ENCODE data around the gene COX10.
"Not testable (repeated sequence)": the region's sequence is repeated elsewhere in the genome, so short reads cannot be mapped to it uniquely, and the experiment has no call there.

COX10 gene

DNA sequence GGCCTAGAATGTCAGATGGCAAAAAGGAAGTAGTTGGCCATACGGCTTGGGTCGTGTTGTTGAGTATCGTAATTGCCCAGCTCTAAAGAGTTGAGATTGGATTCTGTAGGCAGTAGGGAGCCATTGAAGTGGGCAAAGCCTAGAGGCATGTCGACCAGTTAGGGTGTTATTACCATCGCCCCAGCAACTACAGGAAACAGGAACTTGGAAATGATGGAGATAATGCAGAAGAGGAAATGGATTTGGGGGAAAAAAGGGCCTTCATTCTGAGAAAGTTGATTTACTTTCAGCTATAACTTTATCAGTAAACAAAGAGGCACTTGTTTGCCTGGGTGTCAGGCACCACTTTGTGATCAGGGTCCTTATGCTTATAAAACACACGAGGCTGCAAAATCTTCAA lies 52.6 kb downstream of the COX10 start:
- DNase-seq (ENCODE audit: low read depth in 3 of 3, low spot score in 1 of 3), result no peak

DNA sequence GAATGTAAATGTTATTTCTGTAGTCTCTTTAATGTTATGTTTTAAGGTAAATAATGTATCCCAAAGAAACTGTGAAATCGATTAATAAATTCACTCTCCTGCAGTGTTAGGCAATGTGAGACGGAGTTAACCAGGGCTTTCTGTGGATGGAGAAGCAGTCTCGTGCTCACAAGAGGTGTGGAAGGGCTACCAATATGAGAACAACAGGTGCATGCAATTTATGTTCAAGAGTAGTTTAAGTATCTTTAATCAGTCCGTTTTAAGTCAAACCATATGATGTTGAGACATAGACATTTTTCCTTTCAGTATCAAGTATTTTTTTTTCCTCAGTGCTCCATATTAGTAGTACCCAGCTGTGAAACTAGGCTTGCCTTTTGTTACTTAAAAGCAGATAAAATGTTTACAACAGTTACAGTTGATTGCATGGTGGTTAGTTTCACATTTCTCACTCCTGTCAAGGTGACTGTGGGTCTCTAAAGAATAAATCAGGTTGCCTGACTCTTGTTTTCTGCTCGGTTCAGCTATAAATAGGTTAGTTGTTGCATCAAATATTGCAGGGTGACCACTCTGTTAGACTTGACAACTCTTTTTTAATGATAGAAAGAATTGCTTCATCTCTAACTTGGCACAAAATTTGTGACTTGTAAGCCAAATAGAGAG lies 54.4 kb downstream of the COX10 start:
- no peak for DNase-seq (ENCODE audit: low read depth in 3 of 3, low spot score in 1 of 3)

DNA sequence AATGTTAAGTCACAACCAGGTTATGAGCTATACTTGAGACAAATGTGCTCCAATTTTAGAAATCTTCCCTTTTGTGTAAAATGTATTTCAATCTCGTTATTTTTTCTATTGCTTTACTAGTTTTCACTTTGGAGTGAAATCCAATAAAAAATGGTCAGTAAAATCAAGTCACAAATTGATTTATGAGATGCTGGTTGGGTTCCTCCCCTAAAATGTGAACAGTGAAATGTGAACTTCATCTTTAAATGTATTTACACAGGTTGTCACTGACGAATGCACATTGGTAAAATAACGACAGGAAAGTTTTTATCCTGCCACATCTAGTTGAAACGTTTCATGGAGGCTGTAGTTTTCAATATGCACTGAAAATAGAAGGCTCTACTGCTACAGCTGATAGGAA lies 55.5 kb downstream of the COX10 start:
- no peak for DNase-seq (ENCODE audit: low read depth in 3 of 3, low spot score in 1 of 3)

DNA sequence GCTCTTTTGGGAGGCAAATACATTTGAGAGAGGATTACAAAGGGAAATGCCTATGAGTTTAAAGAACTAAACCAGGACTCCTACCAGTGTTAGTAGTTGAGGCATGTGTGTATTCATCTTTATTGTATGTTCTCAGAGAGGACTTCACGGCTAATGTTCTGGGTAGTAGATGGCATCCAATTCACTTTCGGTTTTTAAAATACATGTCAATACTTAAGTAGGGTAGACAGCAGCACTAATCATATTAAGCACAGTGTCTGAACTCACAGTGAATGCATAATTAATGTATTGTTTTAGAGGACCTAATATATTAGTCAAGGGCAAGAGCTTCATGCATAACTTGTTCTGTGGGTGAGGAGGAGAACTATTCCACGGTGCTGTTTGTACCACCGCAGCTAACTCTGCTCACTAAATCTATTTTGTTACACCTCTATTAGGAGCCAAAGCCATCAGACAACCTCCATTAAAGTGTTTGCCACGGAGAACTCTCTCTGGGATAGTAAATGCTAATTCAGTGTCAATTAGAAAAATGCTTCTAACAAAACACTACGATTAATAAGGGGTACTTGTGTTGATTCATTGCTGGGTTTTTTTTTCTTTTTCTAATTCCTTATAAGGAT lies 56.3 kb downstream of the COX10 start:
- no peak for DNase-seq (ENCODE audit: low read depth in 3 of 3, low spot score in 1 of 3)

DNA sequence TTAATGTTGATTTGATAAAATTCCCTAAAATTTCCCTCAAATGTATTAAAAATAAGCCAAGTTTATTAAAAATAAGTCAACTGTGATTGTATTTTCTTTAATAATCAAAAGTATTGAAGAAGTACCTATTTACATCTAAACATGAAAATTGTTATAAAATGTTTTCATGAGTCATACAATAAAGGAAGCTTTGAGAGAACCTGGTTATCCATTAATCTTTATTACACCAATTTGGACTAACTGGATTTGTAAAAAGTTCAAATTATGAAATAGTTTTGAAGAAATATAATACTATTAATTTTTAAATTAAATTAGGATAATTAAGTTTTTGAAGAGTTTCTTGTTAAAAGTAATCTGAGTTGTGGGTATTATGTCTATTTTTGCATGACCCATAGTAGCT lies 63.8 kb downstream of the COX10 start:
- DNase-seq (ENCODE audit: low read depth in 3 of 3, low spot score in 1 of 3), result no peak

DNA sequence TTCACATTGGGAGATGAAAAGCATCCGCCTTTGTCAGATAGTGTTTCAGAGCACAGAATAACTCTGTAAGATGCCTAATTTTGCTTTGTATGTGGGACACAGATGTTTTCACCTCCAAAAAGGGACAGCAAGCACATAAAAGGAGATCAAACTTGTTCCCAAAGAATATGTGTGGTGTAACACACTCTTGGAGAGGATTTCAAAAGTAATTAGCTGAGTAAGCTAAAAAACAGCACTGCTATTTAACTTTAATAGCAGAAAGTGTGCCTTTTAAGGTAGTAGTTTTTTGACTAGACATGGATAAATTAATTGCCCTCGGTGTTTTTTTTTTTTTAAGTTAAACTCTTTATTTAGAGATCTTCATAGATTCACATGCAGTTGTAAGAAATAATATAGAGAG lies 65.2 kb downstream of the COX10 start:
- no peak for DNase-seq (ENCODE audit: low read depth in 3 of 3, low spot score in 1 of 3)

DNA sequence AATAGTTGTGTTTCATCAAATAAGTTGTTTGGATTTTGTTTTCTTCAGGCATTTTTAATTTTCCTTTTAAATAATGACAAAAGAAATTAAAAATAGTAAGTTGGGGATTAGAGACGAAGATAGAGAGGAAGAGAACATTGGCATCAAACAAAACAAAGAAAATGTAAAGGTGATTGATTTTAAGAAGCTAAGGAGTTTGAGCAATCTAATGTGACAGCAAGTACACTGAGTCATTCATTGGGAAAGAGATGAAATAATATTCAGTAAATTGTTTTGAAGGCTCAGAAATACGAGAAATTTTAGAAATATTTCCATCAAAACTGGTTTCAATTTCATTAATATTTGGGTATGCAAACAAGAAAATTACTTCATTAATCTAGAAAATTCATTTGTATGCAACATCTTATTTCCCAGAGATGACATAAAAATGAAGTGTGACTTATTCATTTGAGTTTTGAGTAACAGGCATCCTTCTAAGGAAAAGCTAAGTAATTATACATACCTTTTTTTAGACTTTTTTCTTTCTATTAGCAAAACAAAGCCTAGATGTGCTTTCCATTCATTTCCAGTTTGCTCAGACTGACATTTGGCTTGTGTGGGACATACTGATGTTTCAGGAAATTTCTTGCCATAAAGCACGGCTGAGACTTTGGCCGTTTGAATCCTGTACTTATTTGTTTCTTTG lies 66.7 kb downstream of the COX10 start:
- no peak for DNase-seq (ENCODE audit: low read depth in 3 of 3, low spot score in 1 of 3)

DNA sequence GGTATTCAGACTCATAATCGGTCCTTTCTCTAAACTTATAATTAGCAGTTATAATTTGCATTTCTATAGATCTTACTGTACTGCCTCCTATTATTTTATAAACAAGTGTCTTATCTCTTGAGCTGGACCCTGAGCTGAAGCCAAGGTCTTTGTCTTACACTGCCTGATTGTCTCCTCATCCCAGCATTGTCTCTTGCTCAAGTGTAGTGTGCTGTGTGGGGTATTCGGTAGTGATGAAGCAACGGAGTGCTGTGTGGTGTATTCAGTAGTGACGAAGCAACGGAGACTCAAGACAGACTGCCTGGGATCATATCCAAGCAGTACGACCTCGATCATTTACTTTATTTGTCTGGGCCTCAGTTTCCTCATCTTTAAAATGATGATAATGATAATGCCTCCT lies 69.3 kb downstream of the COX10 start:
- no peak for DNase-seq (ENCODE audit: low read depth in 3 of 3, low spot score in 1 of 3)

DNA sequence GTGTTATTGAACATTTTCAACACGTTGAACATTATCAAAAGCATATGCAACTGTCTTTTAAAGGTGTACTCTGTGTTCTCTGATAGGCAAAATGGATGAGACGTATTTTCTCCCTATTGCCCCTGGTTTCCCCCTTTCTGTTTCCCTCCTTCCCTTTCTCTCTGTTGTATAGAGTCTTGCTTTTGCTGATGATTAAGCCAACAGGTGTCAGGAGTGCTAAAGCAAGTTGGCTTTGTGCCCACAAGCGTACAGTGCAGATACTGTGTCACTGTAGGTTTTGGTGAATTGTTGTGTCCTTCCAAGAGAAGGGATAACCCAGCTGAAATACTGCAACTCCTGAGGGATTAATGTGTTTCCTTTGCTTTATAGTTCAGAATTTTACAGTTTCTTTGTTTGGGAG lies 74.4 kb downstream of the COX10 start:
- no peak for DNase-seq (ENCODE audit: low read depth in 3 of 3, low spot score in 1 of 3)

DNA sequence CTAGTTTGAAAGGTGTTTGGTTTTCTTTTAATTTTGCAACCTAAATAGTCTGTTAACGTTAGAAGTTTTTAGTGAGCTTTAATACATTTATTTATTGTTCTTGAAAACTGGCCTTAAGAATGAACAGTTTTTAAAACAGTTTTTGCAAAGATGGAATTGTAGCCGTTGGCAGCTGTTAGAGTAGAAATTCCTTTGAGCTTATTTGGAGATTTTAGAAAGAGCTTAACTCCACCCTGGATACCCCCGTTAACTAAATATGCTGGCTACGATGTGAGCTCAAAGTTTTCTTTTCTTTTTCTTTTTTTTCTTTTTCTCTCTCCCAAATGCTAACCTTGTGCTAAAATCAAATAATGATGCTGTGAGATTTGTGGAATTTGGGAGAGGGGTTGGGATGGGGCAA lies 75.2 kb downstream of the COX10 start:
- no peak for DNase-seq (ENCODE audit: low read depth in 3 of 3, low spot score in 1 of 3)

DNA sequence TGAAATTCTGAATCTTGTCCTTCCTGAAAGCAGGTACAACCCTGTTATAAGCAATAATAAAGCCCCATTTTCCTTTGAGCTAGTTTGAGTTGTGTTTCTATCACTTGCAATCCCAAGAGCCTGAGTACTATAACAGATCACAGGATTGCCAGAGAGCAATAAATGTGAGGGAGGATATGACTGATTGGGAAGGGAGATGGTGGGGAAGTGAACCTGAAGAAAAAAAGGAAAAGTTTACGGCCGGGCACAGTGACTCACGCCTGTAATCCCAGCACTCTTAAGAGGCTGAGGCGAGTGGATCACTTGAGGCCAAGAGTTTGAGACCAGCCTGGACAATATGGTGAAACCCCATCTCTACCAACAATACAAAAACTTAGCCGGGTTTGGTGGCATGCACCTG lies 80.4 kb downstream of the COX10 start:
- DNase-seq (ENCODE audit: low read depth in 3 of 3, low spot score in 1 of 3), result no peak

DNA sequence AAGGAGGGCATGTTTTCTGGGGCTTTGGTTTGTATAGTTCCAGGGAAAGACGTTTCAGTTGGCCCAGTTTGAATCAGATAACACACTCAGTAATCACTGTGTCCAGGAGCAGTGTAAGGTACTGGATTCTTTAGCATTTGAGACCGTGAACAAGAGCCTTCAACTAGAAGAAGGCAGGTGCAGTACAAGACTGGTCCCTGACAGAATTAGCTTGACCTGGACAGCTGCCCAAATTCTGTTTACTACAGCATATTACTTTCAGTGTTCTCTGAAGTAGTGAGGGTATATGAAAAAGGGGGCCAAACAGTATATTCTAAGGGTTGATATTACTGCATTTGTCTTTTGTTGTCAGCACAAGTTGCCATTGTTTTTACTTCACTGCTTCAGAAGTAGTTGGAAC lies 81.3 kb downstream of the COX10 start:
- DNase-seq (ENCODE audit: low read depth in 3 of 3, low spot score in 1 of 3), result no peak

DNA sequence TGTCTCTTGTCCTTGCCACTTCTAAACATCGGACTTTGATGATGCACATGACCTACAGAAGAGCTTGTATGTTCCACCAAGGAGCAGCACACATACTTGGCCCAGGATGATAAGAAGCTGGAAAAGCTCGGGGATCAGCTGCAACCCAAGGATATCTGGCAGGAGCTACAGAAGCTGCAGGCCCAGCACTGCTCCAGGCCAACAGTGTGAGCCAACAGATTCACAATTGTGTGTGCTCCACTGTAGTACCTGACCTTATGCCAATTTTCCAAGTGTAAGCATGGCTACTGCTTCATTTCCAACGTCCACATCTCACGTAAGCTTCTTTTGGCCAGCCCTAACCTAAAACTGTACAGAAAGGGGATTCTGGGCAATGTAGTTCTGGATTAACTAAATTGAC lies 83.4 kb downstream of the COX10 start:
- DNase-seq (ENCODE audit: low read depth in 3 of 3, low spot score in 1 of 3), result no peak

DNA sequence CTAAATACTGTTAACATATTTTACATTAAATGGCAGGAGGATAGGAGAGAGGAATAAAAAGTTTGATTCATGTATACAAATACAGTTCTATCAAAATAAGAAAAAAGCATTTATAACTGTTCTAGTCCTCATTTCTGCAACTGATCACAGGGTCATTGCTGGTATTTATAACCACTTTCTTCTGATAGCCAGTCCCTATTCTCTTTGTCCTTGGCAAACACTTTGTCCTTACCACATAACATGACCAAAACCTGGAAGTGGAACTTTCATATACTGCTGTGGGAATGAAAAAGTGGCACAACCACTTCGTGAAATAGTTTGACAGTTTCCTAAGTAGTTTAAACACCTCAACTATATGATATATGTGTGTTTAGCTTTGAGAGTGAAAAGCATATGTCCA lies 84.1 kb downstream of the COX10 start:
- no peak for DNase-seq (ENCODE audit: low read depth in 3 of 3, low spot score in 1 of 3)

DNA sequence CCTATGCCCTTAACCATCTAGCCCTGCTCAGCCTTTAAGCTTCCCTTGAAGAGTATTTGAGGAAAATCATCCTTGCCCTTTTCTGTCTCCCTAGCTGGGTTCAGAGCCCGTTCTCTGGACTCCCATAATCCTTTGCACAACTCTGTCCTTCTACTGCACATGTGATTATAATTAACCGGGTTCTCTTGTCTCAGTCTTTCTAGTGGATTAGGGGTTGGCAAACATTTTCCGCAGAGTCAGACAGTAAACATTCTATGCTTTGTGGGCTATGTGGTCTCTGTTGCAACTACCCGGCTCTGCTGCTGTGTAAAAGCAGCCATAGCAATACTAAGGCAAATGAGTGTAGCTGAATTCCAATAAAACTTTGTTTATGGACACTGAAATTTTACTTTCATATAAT lies 87.4 kb downstream of the COX10 start:
- DNase-seq (ENCODE audit: low read depth in 3 of 3, low spot score in 1 of 3), result no peak

DNA sequence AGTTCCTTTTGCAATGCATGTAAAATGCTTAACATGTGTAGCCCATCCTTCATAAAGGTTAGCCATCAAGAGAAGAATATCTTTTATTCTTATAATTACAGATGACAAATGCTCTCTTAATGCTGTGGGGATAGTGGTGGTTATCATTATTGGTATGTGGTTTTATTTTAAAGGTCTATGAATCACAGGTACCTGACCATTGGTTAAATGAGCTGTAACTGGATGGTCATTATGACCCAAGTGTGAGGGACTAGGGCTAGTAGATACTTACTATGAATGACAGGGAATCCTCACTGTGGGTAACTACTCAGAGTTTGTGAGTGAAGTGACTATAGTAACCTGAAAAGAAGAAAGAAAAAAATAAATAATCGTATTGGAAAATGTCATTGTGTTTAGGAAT lies 88.5 kb downstream of the COX10 start:
- DNase-seq (ENCODE audit: low read depth in 3 of 3, low spot score in 1 of 3), result no peak

DNA sequence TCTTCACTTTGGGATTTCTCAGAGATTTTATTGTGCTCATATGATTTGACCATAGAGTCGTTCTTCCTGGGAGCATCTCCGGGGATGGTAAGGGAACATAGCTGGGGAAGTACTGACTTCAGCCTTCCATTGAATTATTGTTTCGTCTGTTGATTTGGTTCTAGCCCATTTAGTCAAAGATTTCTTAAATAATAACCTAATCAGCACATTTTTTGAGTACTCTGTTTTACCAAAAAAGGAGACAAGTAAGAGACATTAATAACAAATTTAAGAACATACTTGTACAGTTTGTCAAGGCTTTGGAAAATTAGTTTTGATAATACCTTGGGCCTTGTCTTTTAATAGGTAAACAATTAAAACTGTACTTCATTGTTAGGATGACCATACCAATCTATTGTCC lies 89.4 kb downstream of the COX10 start:
- DNase-seq (ENCODE audit: low read depth in 3 of 3, low spot score in 1 of 3), result no peak

DNA sequence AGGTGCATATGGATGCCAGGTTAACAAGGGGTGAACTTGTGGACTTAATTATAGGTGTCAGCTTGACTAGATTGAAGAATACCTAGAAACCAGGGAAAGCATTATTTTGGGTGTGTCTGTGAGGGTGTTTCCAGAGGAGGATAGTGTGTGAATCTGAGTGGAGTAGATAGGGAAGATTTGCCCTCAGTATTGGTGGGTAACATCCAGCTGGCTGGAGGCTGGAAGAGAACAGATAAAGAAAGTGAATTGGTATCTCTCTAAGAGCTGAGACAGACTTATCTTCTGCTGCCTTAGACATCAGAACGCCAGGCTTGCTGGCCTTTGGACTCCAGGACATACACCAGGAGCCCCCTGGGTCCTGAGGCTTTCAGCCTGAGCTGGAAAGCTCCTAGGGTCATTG lies 92.1 kb downstream of the COX10 start:
- no peak for DNase-seq (ENCODE audit: low read depth in 3 of 3, low spot score in 1 of 3)

DNA sequence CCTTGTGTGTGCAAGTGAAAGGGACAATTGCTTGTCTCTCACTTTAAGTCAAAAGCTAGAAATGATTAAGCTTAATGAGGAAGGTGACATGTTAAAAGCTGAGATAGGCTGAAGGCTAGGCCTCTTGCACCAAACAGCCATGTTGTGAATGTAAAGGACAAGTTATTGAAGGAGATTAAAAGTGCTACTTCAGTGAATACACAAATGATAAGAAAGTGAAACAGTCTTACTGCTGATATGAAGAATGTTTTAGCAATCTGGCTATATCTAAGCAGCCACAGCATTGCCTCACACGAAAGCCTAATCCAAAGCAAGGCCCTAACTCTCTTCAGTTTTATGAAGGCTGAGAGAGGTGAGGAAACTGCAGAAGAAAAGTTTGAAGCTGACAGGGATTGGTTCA lies 96.3 kb downstream of the COX10 start:
- no peak for DNase-seq (ENCODE audit: low read depth in 3 of 3, low spot score in 1 of 3)

DNA sequence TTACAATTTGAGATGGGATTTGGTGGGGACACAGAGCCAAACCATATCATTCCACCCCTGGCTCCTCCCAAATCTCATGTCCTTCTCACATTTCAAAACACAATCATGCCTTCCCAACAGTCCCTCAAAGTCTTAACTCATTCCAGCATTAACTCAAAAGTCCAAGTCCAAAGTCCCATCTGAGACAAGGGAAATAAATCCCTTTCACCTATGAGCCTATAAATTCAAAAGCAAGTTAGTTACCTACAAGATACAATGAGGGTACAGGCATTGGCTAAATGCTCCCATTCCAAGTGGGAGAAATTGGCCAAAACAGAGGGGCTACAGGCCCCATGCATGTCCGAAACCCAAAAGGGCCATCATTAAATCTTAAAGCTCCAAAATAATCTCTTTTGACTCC lies 98.5 kb downstream of the COX10 start:
- not testable (repeated sequence) for DNase-seq (ENCODE audit: low read depth in 3 of 3, low spot score in 1 of 3)

DNA sequence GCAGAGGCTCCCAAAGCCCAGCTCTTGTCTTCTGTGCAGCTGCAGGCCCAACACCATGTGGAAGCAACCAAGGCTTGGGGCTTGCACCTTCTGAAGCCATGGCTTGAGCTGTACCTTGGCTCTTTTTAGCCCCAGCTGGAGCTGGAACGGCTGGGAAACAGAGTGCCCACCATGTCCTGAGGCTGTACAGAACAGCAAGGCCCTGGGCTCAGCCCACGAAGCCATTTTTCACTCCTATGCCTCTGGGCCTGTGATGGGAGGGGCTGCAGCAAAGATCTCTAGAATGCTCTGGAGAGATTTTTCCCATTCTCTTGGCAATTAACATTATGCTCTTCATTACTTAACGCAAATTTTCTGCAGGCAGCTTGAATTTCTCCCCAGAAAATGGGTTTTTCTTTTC lies 99.3 kb downstream of the COX10 start:
- no peak for DNase-seq (ENCODE audit: low read depth in 3 of 3, low spot score in 1 of 3)

DNA sequence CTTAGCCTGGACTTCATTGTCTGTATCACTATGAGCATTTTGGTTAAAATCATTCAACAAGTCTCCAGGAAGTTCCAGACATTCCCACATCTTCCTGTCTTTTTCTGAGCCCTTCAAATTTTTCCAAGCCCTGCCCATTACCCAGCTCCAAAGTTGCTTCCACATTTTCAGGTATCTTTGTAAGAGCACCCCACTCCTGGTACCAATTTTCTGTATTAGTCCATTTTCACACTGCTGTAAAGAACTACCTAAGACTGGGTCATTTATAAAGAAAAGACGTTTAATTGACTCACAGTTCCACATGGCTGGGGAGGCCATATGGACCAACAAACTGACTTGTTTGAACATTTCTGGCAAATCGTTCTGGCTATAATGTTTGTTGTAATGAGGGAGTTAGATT lies 100.0 kb downstream of the COX10 start:
- no peak for DNase-seq (ENCODE audit: low read depth in 3 of 3, low spot score in 1 of 3)

DNA sequence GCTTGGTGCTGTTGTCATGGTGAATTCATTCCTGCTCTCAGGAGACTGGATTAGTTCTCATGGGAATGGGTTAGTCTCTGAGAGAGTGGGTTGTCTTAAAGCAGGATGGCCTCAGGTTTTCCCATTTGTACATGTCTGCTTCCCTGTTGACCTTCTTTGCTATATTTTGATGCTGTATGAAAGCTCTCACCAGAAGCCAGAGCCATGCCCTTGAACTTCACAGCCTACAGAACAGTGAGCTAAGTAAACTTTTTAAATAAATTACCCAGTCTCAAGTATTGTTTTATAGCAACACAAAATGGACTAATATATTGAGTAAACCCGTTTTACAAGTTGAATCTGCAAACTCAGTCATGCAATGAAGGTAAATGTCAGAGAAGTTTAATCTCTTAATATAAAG lies 100.6 kb downstream of the COX10 start:
- no peak for DNase-seq (ENCODE audit: low read depth in 3 of 3, low spot score in 1 of 3)

Data from stimulated activated CD4-positive, alpha-beta T cell treated with anti-CD3 and anti-CD28 coated beads, TNF-alpha, amount 100 ng/mL, for 1 hour (primary cell).